Measurements from ENCODE around the gene DIS3L2.

DNA sequence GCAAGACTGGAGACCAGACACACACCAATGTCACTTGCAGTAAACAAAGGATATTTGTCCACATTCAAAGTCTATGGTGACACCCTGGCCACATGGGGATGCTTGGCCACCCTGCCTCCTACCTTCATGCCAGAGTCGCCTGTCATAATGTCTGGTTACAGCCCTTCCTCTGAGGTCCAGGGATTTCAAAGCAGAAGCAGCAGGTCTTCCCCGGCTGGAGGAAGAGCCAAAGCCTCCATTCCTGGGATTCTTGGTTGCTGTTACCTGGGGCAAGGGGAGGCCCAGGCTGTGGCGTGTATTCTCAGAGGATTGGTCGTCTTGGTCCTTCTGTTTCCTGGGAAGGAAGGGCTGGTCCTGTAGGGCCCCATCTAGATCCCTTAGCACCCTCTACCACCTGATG, 414.7 kb downstream of the DIS3L2 start:
- TF ChIP-seq, protein P1, sequence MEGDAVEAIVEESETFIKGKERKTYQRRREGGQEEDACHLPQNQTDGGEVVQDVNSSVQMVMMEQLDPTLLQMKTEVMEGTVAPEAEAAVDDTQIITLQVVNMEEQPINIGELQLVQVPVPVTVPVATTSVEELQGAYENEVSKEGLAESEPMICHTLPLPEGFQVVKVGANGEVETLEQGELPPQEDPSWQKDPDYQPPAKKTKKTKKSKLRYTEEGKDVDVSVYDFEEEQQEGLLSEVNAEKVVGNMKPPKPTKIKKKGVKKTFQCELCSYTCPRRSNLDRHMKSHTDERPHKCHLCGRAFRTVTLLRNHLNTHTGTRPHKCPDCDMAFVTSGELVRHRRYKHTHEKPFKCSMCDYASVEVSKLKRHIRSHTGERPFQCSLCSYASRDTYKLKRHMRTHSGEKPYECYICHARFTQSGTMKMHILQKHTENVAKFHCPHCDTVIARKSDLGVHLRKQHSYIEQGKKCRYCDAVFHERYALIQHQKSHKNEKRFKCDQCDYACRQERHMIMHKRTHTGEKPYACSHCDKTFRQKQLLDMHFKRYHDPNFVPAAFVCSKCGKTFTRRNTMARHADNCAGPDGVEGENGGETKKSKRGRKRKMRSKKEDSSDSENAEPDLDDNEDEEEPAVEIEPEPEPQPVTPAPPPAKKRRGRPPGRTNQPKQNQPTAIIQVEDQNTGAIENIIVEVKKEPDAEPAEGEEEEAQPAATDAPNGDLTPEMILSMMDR (IDR thresholded peaks at IDR 0.05), result no peak
- no peak for TF ChIP-seq EP300 (IDR thresholded peaks at IDR 0.05)

Measured in esophagus muscularis mucosa (tissue), 3 donors.